Panc1 (cell line): ENCODE data around the gene OVCH2. TPM values are rescaled to one million over a fixed set of nuclear protein-coding genes. Genes with fewer than 3 reads are reported as not detected.

Source experiments
- ATAC-seq: fragments of 200-7000 bp; cut with Tn5 transposase; 2 replicates; pipeline ENCODE4 v1.9.1; 2020; ENCODE audit warnings: mild to moderate bottlenecking, moderate library complexity
- BruUV-seq: library from RNA; stranded (reverse); fragments of 400-500 nt; replicated peaks from 2 replicates; lab custom pipeline; 2021; lab: Mats Ljungman, UMichigan
- CTCF ChIA-PET: fragments of 300-600 bp; sonication (Branson Sonifier 250); formaldehyde crosslinking; loops from one replicate; lab custom pipeline; 2022; ENCODE audit warnings: antibody characterized with exemption; lab: Charles Lee
- POLR2A ChIA-PET: fragments of 300-600 bp; sonication (Branson Sonifier 250); formaldehyde crosslinking; loops from one replicate; lab custom pipeline; 2022; ENCODE audit warnings: antibody characterized with exemption; lab: Charles Lee
- DNase-seq: peaks from one replicate; pipeline ENCODE4 v3.0.0-alpha.2; 2010; ENCODE audit warnings: low read depth, low spot score
- H3K27ac ChIP-seq: 2 replicates; pipeline ENCODE4 v1.5.1; 2011; ENCODE audit warnings: mild to moderate bottlenecking, low read length, inconsistent platforms
- H3K27me3 ChIP-seq: fragments of 200-500 bp; sonication (Bioruptor generic); 2 replicates; pipeline ENCODE4 v1.6.0; 2014; ENCODE audit warnings: low read length, inconsistent platforms; ENCODE audit not compliant: control insufficient read depth, insufficient read depth
- H3K36me3 ChIP-seq: fragments of 200-500 bp; sonication (Bioruptor generic); 2 replicates; pipeline ENCODE4 v1.5.1; 2014; ENCODE audit warnings: inconsistent platforms, mild to moderate bottlenecking, low read length, moderate library complexity; ENCODE audit not compliant: control insufficient read depth, insufficient read depth
- H3K4me1 ChIP-seq: 2 replicates; pipeline ENCODE4 v1.5.1; 2011; ENCODE audit warnings: inconsistent platforms, mild to moderate bottlenecking, low read length, moderate library complexity; ENCODE audit not compliant: control insufficient read depth, insufficient read depth
- H3K4me3 ChIP-seq, 2 experiments: 2 replicates each; pipeline ENCODE4 v1.5.1; 2011 to 2012; ENCODE audit warnings: low read depth in 2 of 2, low read length in 2 of 2, mild to moderate bottlenecking in 2 of 2, inconsistent platforms in 1 of 2, moderate library complexity in 1 of 2
- H3K9me3 ChIP-seq: fragments of 200-500 bp; sonication (Bioruptor generic); 2 replicates; pipeline ENCODE4 v1.5.1; 2014; ENCODE audit warnings: low read depth, mild to moderate bottlenecking, inconsistent platforms, low read length, moderate library complexity; ENCODE audit not compliant: control insufficient read depth, insufficient read depth
- CTCF ChIP-seq: fragments of 450-650 bp; IDR thresholded peaks from 2 replicates; pipeline ENCODE4 v1.5.1; 2017; ENCODE audit warnings: mild to moderate bottlenecking
- POLR2AphosphoS5 ChIP-seq: IDR thresholded peaks from 2 replicates; pipeline ENCODE4 v1.6.1; 2012; ENCODE audit warnings: mild to moderate bottlenecking, low read depth, low read length, moderate library complexity
- REST ChIP-seq, 2 experiments: IDR thresholded peaks; 2 replicates each; pipeline ENCODE4 v1.6.1; 2011 to 2012; ENCODE audit warnings: low read depth in 2 of 2, control low read depth in 1 of 2, low read length in 1 of 2, mild to moderate bottlenecking in 1 of 2, moderate library complexity in 1 of 2; ENCODE audit not compliant: insufficient read depth in 1 of 2
- SIN3A ChIP-seq: IDR thresholded peaks from 2 replicates; pipeline ENCODE4 v1.6.1; 2012; ENCODE audit warnings: low read depth, mild to moderate bottlenecking, low read length, moderate library complexity, borderline replicate concordance; ENCODE audit not compliant: insufficient read depth
- TCF7L2 ChIP-seq: IDR thresholded peaks from 2 replicates; pipeline ENCODE4 v1.6.1; 2011; ENCODE audit warnings: mild to moderate bottlenecking, low read depth, low read length, inconsistent platforms
- in situ Hi-C: cut with HindIII; loops from 2 replicates; pipeline ENCODE4 v1.10.0; 2016; ENCODE audit warnings: low sequenced_read_pairs, low pct_unique_long_range_greater_than_20kb
- intact Hi-C: fragments of 100-400 bp; cut with micrococcal nuclease; formaldehyde crosslinking; loops from one replicate; pipeline ENCODE4 v1.10.0; 2022; ENCODE audit not compliant: unreplicated experiment
- total RNA-seq: library from RNA; stranded (reverse); gene quantifications from one replicate; pipeline ENCODE4 v1.2.1, GENCODE V29; 2021; ENCODE audit not compliant: unreplicated experiment

OVCH2 gene
- total RNA-seq, 1 experiment from 2014 or later = not detected

GRCh38 chr11:7645206-7645605 is 61.1 kb downstream of the OVCH2 start:
- in situ Hi-C loops = no loop called here
- POLR2A ChIA-PET = no interaction called here
- no peak overlapping the region for H3K27ac ChIP-seq
- BruUV-seq = no TSS peak
- intact Hi-C loops = no loop called here
- H3K9me3 ChIP-seq = no peaks in the 10 kb centered on the region
- H3K4me3 ChIP-seq = no peak overlapping the region
- DNase-seq (no peak), ATAC-seq (no peak)
- no peaks in the 10 kb centered on the region for H3K27me3 ChIP-seq
- H3K36me3 ChIP-seq = no peaks in the 10 kb centered on the region
- CTCF ChIA-PET = no interaction called here
- no peaks in the 10 kb centered on the region for H3K4me1 ChIP-seq
- no peak for TF ChIP-seq POLR2AphosphoS5
- no peak for TF ChIP-seq CTCF
- TF ChIP-seq SIN3A = no peak
- TF ChIP-seq TCF7L2 = no peak
- TF ChIP-seq REST (IDR thresholded peaks at IDR 0.05; ENCODE audit: insufficient read depth in 1 of 2, low read depth in 2 of 2, low read length in 1 of 2) = no peak

DNA sequence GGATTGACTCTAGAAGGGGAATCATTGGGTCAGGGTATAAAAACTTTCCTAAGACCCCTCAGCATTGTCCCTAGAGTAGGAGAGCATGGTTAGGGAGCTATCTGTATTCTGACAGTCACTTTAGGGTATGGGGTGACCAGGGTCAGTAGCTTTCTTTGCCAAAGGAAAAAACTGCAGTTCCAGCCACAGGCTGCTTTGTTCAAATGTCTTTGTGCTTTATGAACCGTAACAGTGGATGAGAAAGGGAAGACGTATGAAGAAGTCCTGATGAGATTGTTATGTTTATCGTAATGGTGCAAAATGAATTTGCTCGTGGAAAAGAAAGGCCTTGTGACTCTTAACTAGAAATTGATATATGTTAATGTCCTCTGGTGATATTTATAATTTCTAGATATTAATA is 63.0 kb downstream of the OVCH2 start:
- no peaks in the 10 kb centered on the region for H3K27me3 ChIP-seq
- ChIA-PET CTCF (no interaction called here), POLR2A (interaction anchor here (0.6 kb wide), 1 partner anchor 227 kb away, joined by 12 read pairs; no protein-coding TSS in a partner anchor)
- intact Hi-C loops = no loop called here
- no peaks in the 10 kb centered on the region for H3K4me1 ChIP-seq
- H3K27ac ChIP-seq = no peak overlapping the region
- no peak overlapping the region for H3K4me3 ChIP-seq
- no peaks in the 10 kb centered on the region for H3K36me3 ChIP-seq
- H3K9me3 ChIP-seq = no peaks in the 10 kb centered on the region
- DNase-seq (no peak), ATAC-seq (no peak)
- no TSS peak for BruUV-seq
- TF ChIP-seq CTCF (no peak), TCF7L2 (no peak), SIN3A (no peak), POLR2AphosphoS5 (no peak), REST (IDR thresholded peaks at IDR 0.05; ENCODE audit: insufficient read depth in 1 of 2, low read depth in 2 of 2, low read length in 1 of 2) (no peak)
- in situ Hi-C loops = no loop called here
